GM12878 (cell line): ENCODE measurements around the gene CACNG5.

Experiments
- BRCA1 ChIP-seq: IDR thresholded peaks from 2 replicates; pipeline ENCODE4 v1.6.1; 2011; ENCODE audit warnings: low read depth, low read length, improper control_type of control experiment
- CEBPZ ChIP-seq: fragments of 150-350 bp; IDR thresholded peaks from 2 replicates; pipeline ENCODE4 v1.6.1; 2016; ENCODE audit warnings: low read depth, low read length
- CTCF ChIP-seq, 3 experiments: IDR thresholded peaks in 2 of 3; conservative IDR thresholded peaks in 1 of 3; 2 replicates each; pipeline ENCODE4 v1.5.1; 2011; ENCODE audit warnings: low read depth in 3 of 3, low read length in 3 of 3, mild to moderate bottlenecking in 3 of 3, control low read depth in 2 of 3, moderate library complexity in 2 of 3, inconsistent platforms in 1 of 3, mixed read lengths in 1 of 3; ENCODE audit not compliant: control insufficient read depth in 2 of 3, insufficient read depth in 1 of 3; ENCODE audit errors: extremely low read depth in 1 of 3
- EP300 ChIP-seq, 2 experiments: fragments of 150-350 bp in 1 of 2; IDR thresholded peaks; 2 replicates each; pipeline ENCODE4 v1.6.1; 2011 to 2012; ENCODE audit warnings: low read depth in 2 of 2, low read length in 2 of 2, borderline replicate concordance in 1 of 2, improper control_type of control experiment in 1 of 2, inconsistent platforms in 1 of 2; ENCODE audit not compliant: control insufficient read depth in 1 of 2
- HDAC2 ChIP-seq: fragments of 200-600 bp; sonication (generic); IDR thresholded peaks from 2 replicates; pipeline ENCODE4 v1.6.1; 2017
- IRF4 ChIP-seq: IDR thresholded peaks from 2 replicates; pipeline ENCODE4 v1.6.1; 2011; ENCODE audit warnings: low read depth, low read length
- PML ChIP-seq: IDR thresholded peaks from 2 replicates; pipeline ENCODE4 v1.6.1; 2012; ENCODE audit warnings: low read length, inconsistent platforms
- POLR2A ChIP-seq: IDR thresholded peaks from 2 replicates; pipeline ENCODE4 v1.6.1; 2011; ENCODE audit warnings: low read depth, mild to moderate bottlenecking, low read length
- PRDM15 ChIP-seq: fragments of 450-650 bp; formaldehyde crosslinking; IDR thresholded peaks from 2 replicates; pipeline ENCODE4 v1.4.0; 2020; ENCODE audit warnings: mild to moderate bottlenecking, moderate library complexity
- REST ChIP-seq: IDR thresholded peaks from 2 replicates; pipeline ENCODE4 v1.6.1; 2012; ENCODE audit warnings: mild to moderate bottlenecking, low read depth, low read length
- SP1 ChIP-seq: IDR thresholded peaks from one replicate; pipeline ENCODE4 v1.6.1; 2011; ENCODE audit warnings: low read depth, low read length
- SREBF2 ChIP-seq: IDR thresholded peaks from 2 replicates; pipeline ENCODE4 v1.6.1; 2012; ENCODE audit warnings: mild to moderate bottlenecking, low read length
- ZNF384 ChIP-seq: IDR thresholded peaks from 2 replicates; pipeline ENCODE4 v1.6.1; 2012; ENCODE audit warnings: low read depth, mild to moderate bottlenecking, low read length, improper control_type of control experiment, borderline replicate concordance

GRCh38 chr17:66793814-66794213 lies 41.1 kb upstream of the CACNG5 start:
- TF ChIP-seq ZNF384 (no peak), PML (no peak), CEBPZ (no peak), REST (no peak), SREBF2 (no peak), IRF4 (no peak), PRDM15 (no peak), CTCF (IDR thresholded peaks at IDR 0.05 in 2 of 3, conservative IDR thresholded peaks at IDR 0.05 in 1 of 3; ENCODE audit: control insufficient read depth in 2 of 3, extremely low read depth in 1 of 3, insufficient read depth in 1 of 3, low read depth in 3 of 3, low read length in 3 of 3) (no peak), SP1 (no peak), POLR2A (no peak), EP300 (IDR thresholded peaks at IDR 0.05; ENCODE audit: borderline replicate concordance in 1 of 2, control insufficient read depth in 1 of 2, low read depth in 2 of 2, low read length in 2 of 2) (no peak), HDAC2 (no peak), BRCA1 (no peak)
